Body of pancreas (tissue), 4 donors: ENCODE measurements around the gene CACNG6. TPM values are rescaled to one million over a fixed set of nuclear protein-coding genes. Genes with fewer than 3 reads are reported as not detected.

Experiments used
- ATAC-seq: fragments of 150-250 bp; one replicate; pipeline ENCODE4 v1.9.1; 2016
- DNase-seq, 4 donors: peaks; one replicate each; pipeline ENCODE4 v3.0.0-alpha.2; 2019
- H3K27ac ChIP-seq, 4 donors: fragments of 200-600 bp; sonication (generic); 1 replicate in 3 of 4; 2 replicates in 1 of 4; pipeline versions ENCODE4 v1.5.1 to v1.6.1; 2016 to 2019; ENCODE audit warnings: mild to moderate bottlenecking in 1 of 4, mixed read lengths in 1 of 4, moderate library complexity in 1 of 4
- H3K27me3 ChIP-seq, 2 donors: fragments of 200-600 bp; sonication (generic); one replicate each; pipeline ENCODE4 v1.6.0; 2016; ENCODE audit warnings: mild to moderate bottlenecking in 1 of 2
- H3K36me3 ChIP-seq, 2 donors: fragments of 200-600 bp; sonication (generic); replicated peaks in 1 of 2; 2 replicates each; pipeline ENCODE4 v1.5.1; 2016; ENCODE audit warnings: low read depth in 2 of 2; ENCODE audit not compliant: insufficient read depth in 1 of 2
- H3K4me1 ChIP-seq: fragments of 200-600 bp; sonication (generic); one replicate; pipeline ENCODE4 v1.6.0; 2016
- H3K4me3 ChIP-seq, 2 donors: fragments of 200-600 bp; sonication (generic); 1 replicate in 1 of 2; 2 replicates in 1 of 2; pipeline ENCODE4 v1.5.1; 2016 to 2019
- H3K9me3 ChIP-seq, 3 donors: fragments of 200-600 bp; sonication (generic); 1 replicate in 2 of 3; 2 replicates in 1 of 3; pipeline ENCODE4 v1.5.1; 2016
- POLR2A ChIP-seq, 3 donors: fragments of 450-650 bp; IDR thresholded peaks; one replicate each; pipeline ENCODE4 v1.6.1; 2016; ENCODE audit warnings: antibody characterized with exemption in 3 of 3, mild to moderate bottlenecking in 2 of 3
- WGBS, 2 donors: methylation state at CpG; one replicate each; pipeline ENCODE4 v1.1.5; 2017; 5-methylcytosine and 5-hydroxymethylcytosine counted together
- intact Hi-C: fragments of 100-400 bp; cut with DNase I; formaldehyde crosslinking; loops from one replicate; pipeline ENCODE4 v1.15.1; 2023
- microRNA counts, 2 donors: library from miRNA; unstranded; fragments of <30 nt; microRNA quantifications; one replicate each; lab custom pipeline; 2017
- small RNA-seq: library from RNA; depleted of rRNA; stranded (forward); fragments of <200 nt; gene quantifications from one replicate; pipeline ENCODE3, GENCODE V24; 2016
- total RNA-seq, 2 donors: library from RNA; depleted of rRNA; stranded (reverse); fragments of >200 nt; gene quantifications; one replicate each; pipeline ENCODE4 v1.1.0, GENCODE V29; 2016
- TF ChIP-seq, protein P1 (sequence below), 7 experiments: fragments of 450-650 bp in 4 of 7; fragments of 200-600 bp in 3 of 7; sonication (generic) in 3 of 7; IDR thresholded peaks; one replicate each; pipeline ENCODE4 v1.5.1; 2016 to 2019; ENCODE audit warnings: antibody characterized with exemption in 7 of 7

CACNG6 gene
- total RNA-seq, 2 donors from 2014 or later: not detected

DNA sequence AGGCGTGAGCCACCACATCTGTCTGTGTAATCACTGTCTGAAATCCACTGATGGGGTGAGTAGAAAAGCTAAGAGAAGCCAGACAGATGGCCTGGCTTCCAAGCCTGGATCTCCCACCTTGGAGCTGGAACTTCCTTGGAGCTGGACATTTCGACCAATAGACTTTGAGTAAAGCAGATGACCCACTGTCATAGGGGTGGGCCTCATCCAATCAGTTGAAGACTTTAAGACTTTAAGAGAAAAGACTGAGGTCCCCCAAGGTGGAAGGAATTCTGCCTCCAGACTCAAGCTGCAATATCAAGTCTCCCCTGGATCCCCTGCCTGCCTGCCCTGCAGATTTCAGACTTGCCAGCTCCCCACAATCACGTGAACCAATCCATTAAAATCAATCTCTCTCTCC is 51.6 kb downstream of the CACNG6 start:
- H3K27me3 ChIP-seq: no peaks in the 10 kb centered on the region
- H3K4me1 ChIP-seq: no peaks in the 10 kb centered on the region
- ATAC-seq (no peak), DNase-seq (no peak)
- H3K9me3 ChIP-seq: no peaks in the 10 kb centered on the region
- TF ChIP-seq, protein P1, sequence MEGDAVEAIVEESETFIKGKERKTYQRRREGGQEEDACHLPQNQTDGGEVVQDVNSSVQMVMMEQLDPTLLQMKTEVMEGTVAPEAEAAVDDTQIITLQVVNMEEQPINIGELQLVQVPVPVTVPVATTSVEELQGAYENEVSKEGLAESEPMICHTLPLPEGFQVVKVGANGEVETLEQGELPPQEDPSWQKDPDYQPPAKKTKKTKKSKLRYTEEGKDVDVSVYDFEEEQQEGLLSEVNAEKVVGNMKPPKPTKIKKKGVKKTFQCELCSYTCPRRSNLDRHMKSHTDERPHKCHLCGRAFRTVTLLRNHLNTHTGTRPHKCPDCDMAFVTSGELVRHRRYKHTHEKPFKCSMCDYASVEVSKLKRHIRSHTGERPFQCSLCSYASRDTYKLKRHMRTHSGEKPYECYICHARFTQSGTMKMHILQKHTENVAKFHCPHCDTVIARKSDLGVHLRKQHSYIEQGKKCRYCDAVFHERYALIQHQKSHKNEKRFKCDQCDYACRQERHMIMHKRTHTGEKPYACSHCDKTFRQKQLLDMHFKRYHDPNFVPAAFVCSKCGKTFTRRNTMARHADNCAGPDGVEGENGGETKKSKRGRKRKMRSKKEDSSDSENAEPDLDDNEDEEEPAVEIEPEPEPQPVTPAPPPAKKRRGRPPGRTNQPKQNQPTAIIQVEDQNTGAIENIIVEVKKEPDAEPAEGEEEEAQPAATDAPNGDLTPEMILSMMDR (IDR thresholded peaks at IDR 0.05): no peak
- no peak for TF ChIP-seq POLR2A (IDR thresholded peaks at IDR 0.05)
- WGBS, 2 donors: 52 to 67% methylated on average over 3 of the region's 3 CpGs
- intact Hi-C loops: no loop called here
- H3K36me3 ChIP-seq: no peaks in the 10 kb centered on the region
- no peak overlapping the region for H3K4me3 ChIP-seq
- no peak overlapping the region for H3K27ac ChIP-seq

DNA sequence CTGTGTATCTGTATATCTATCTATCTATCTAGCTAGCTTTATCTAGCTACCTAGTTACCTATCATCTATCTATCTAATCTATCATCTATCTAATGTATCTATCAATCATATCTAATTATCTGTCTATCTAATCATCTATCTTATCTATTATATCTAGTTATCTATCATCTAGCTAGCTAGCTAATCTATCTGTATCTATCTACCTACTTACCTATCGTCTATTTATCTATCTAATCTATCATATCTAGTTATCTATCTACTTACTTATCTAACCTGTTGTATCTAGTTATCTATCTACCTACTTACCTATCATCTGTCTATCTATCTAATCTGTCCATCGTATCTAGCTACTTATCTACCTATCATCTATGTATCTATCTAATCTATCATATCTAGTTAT is 54.3 kb downstream of the CACNG6 start:
- Histone ChIP-seq H3K4me1 (no peaks in the 10 kb centered on the region), H3K4me3 (no peak overlapping the region), H3K27ac (no peak overlapping the region), H3K36me3 (no peaks in the 10 kb centered on the region), H3K9me3 (no peaks in the 10 kb centered on the region), H3K27me3 (no peaks in the 10 kb centered on the region)
- WGBS, 2 donors: 35 to 40% methylated on average over 2 of the region's 2 CpGs
- no peak for ATAC-seq
- TF ChIP-seq, protein P1 (IDR thresholded peaks at IDR 0.05): no peak
- no peak for TF ChIP-seq POLR2A (IDR thresholded peaks at IDR 0.05)
- DNase-seq: no peak
- intact Hi-C loops: no loop called here

DNA sequence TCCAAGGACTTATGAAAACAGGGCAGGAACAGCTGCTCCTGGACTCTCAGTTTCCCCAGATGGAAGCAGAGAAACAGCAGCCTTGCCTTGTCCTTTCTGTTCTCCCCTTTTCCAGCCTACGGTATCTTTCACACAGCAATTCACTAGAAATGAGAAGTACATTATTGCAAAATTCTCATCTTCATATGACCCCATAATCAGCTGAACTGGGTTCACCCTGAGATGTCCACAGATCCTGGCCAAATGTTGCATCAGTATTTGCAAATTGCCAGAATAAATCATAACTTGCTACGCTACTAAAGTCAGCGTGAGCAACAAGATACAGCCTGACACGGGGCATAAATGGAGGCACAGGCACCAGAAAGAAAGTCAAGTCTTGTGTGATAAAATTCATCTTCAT is 56.2 kb downstream of the CACNG6 start:
- 53 to 54% methylated on average over 4 of the region's 4 CpGs for WGBS, 2 donors
- DNase-seq (peak in 1 of 4 donors; percentile 14), ATAC-seq (no peak)
- no peak overlapping the region for H3K27ac ChIP-seq
- TF ChIP-seq POLR2A (IDR thresholded peaks at IDR 0.05): no peak
- TF ChIP-seq, protein P1 (IDR thresholded peaks at IDR 0.05): no peak
- H3K4me1 ChIP-seq: no peaks in the 10 kb centered on the region
- no peaks in the 10 kb centered on the region for H3K9me3 ChIP-seq
- no peak overlapping the region for H3K4me3 ChIP-seq
- intact Hi-C loops: no loop called here
- no peaks in the 10 kb centered on the region for H3K36me3 ChIP-seq
- no peaks in the 10 kb centered on the region for H3K27me3 ChIP-seq

MicroRNAs encoded within 50 kb of the gene (microRNA counts, 767-probe panel; counts per million panel counts)
- 0 to 736 counts per million in 2 donors for microRNA hsa-miR-935 (lab: Ali Mortazavi, UCI)

Small RNA genes lying within 50 kb of the gene (small RNA-seq; reads per million reads assigned to genes)
- gene AC012314.20: not detected

Other genes starting within 250 kb of the CACNG6 start
- under 1 TPM in 1 of 2 donors, not detected in 1; 0.26 TPM for gene NLRP12, start 167.3 kb upstream of the CACNG6 start, total RNA-seq
- 10 to 100 TPM; 12.2 to 30.0 TPM for gene MYADM, start 123.8 kb upstream of the CACNG6 start, total RNA-seq
- under 1 TPM in 1 of 2 donors, not detected in 1; 0.26 TPM for gene PRKCG, start 109.4 kb upstream of the CACNG6 start, total RNA-seq
- not detected for gene CACNG7, start 82.4 kb upstream of the CACNG6 start, total RNA-seq
- not detected for gene CACNG8, start 28.7 kb upstream of the CACNG6 start, total RNA-seq
- gene VSTM1, start 72.3 kb downstream of the CACNG6 start, total RNA-seq: not detected
- not detected for gene TARM1, start 89.7 kb downstream of the CACNG6 start, total RNA-seq
- 1 to 10 TPM in 1 of 2 donors, not detected in 1; 2.3 TPM for gene OSCAR, start 109.2 kb downstream of the CACNG6 start, total RNA-seq
- 1 to 10 TPM; 4.7 to 5.3 TPM for gene NDUFA3, start 111.2 kb downstream of the CACNG6 start, total RNA-seq
- gene TFPT, start 124.0 kb downstream of the CACNG6 start, total RNA-seq: 10 to 100 TPM in 1 of 2 donors, 1 to 10 TPM in 1; 6.5 to 11.9 TPM
- 10 to 100 TPM; 17.8 to 24.1 TPM for gene PRPF31, start 124.1 kb downstream of the CACNG6 start, total RNA-seq
- 10 to 100 TPM; 22.4 to 51.4 TPM for gene CNOT3, start 146.1 kb downstream of the CACNG6 start, total RNA-seq
- 1 to 10 TPM; 4.0 to 9.6 TPM for gene LENG1, start 168.1 kb downstream of the CACNG6 start, total RNA-seq
- gene TMC4, start 181.5 kb downstream of the CACNG6 start, total RNA-seq: 100 to 1,000 TPM in 1 of 2 donors, 10 to 100 TPM in 1; 57.3 to 126 TPM
- gene MBOAT7, start 197.9 kb downstream of the CACNG6 start, total RNA-seq: 10 to 100 TPM; 40.5 to 98.9 TPM
- gene TSEN34, start 199.7 kb downstream of the CACNG6 start, total RNA-seq: 10 to 100 TPM; 33.9 to 56.6 TPM
- gene RPS9, start 209.2 kb downstream of the CACNG6 start, total RNA-seq: 1,000 to 10,000 TPM; 1,319 to 1,729 TPM
- 1 to 10 TPM in 1 of 2 donors, under 1 TPM in 1; 0.33 to 2.1 TPM for gene LILRB3, start 231.4 kb downstream of the CACNG6 start, total RNA-seq